Suppressor macrophage (primary cell): ENCODE measurements around the gene C20orf204.

ENCODE experiments used
- DNase-seq, 4 experiments: peaks; one replicate each; pipeline ENCODE4 v3.0.0-alpha.2; 2020 to 2022

Gene C20orf204

GRCh38 chr20:64056889-64057627, 21.1 kb downstream of the C20orf204 start:
- no peak for DNase-seq

- DNase-seq, result peak; percentile 61 to 84 (median 74)
Measured at GRCh38 chr20:64057628-64058498, 21.9 kb downstream of the C20orf204 start.

GRCh38 chr20:64058536-64058935, 22.6 kb downstream of the C20orf204 start:
- DNase-seq, result peak in 1 of 4 experiments; percentile 22

GRCh38 chr20:64062276-64062595, 26.3 kb downstream of the C20orf204 start:
- no peak for DNase-seq

DNA sequence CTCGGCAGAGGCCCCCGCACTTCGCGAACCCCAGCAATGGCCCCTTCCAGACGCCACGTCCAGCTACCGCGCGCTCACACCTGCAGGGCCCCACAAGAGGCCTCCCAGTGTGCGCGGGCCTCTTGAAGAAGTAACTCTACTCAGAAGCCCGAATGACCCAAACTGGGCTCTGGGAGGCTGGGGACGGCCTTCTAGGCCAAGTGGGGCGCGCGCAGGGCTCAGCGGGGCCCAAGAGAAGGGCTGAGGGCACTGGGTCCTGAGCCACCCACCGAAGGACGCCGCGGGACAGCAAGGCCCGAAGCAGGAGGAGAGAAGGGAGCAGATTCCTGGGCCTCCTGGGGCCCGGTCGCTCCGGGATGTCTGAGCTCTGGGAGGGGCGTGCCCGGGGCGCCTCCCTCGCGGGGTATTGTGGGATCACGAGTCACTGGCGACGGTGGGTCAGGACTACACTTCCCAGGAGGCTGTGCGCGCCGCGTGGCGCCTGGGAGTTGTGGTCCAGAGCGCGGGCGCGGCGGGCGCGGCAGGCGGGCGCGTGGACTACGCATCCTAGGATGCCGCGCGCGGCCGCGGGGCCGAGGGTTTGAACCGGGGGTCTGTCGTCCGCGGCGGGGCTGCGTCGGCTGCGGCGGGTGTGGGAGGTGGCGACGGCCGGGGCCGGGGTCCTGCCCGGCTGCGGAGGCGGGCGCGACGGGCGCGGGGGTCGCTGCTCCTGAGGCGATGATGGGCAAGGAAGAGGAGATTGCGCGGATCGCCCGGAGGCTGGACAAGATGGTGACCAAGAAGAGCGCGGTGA, 26.8 kb downstream of the C20orf204 start, which contains the start of gene TCEA2:
TSS of gene TCEA2 (plus strand) at position 603 of the 793 bp plus-strand sequence. CDS start at position 718, 115 bp downstream.
- DNase-seq, result peak; percentile 95 to 98 (median 97)

DNA sequence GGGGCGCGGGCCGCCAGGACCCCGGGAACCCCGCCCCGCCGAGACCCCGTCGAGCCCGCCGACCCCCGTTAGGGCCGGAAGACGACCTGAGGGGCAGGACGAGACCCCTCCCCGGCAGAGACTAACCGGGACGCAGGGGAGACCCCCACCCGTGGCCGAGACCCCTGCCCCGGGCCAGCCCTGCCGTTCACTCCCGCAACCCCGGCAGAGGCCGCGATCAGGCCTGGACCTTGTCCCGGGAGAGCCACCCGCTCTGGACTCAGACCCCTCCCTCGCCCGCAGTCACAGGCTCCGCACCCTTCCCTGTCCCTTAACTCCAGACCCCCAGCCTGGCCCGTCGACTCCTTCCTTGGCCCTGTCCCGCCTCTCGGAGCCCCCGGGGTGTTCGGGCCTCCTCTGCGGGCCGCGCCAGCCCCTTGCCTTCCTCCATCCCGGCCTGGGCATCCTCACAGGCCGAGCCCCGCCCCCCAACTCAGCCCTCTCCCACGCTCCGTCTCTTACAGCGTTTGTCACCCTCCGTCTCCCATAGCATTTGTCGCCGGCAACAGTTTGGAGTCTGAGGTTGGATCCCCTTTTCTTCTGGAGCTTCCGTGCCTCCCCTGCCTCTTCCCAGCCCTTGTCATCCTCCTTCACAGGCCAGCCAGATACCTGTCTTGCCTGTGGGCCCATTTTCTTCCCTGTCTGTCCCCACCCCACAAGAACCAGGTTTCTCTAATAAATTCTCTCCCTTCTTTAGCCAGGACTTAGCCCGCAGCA, 27.6 kb downstream of the C20orf204 start:
- peak; percentile 44 to 73 (median 68) for DNase-seq

DNA sequence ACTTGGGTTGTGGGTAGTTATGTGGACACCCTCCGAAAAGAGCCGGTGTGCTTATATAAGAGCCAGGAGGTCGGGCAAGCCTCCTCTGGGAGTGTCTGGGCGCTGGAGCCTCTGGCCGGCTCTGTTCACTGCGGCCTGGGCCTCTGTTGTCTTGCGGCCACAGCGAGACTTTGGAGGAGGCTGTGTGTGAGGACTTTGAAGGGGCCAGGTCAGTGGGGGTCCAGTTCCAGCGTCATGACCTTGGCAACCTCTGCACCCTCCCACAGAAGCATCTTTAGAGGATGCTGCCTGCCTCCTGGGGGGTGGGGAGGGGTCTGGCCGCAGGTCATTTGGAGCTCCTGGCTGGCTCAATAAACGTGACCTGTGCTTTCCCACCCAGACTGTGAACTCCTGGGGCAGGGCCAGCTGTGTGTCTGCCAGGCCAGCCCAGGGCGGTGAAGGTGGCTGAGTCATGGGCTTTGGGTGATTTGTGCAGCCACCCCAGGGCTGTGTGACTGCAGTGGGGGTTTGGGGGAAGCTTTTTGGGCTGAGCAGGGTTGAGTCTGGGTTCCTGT, 28.2 kb downstream of the C20orf204 start:
- no peak for DNase-seq

DNA sequence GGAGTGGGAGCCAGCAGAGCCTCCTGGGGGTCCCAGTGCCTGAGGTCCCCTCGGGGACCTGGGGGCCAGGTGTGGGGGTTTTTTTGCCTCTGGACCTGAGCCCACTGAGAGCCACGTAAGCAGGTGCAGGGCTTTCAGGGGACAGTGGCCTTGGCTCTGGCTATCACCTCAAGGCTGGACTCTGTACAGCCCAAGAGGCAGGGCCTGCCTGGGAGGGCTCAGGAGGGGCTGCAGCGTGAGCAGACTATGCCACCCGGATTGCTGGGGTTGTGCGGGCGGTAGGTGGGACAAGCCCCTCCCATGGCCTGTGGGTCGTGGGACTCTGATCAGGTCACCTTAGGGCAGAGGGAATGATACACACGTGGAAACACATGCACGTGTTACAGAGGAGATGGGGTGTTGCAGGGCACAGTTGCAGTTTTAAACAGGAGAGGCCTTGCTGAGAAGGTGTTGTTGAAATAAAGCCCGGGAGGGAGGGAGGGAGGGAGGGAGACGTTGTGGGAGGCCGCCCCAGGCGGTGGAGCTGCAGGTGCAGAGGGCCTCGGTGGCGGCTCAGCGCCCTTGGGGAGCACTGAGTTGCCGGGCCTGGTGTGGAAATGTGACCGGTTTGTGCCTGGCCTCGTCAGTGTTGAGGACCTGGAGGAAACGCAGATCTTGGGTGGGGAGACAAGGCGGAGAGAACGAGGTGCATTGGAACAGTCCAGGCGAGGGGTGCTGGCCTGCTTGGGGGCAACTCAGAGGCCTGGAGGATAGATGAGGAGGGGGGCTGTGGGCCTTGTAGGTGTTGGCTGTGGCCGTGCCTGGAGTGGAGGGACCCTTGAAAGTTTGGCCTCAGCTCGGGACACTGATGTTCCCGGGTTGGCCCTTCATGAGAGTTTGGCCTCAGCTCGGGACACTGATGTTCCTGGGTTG, 29.3 kb downstream of the C20orf204 start:
- DNase-seq, result no peak

- DNase-seq, result peak in 3 of 4 experiments; percentile 23 to 53 (median 45)
Measured at GRCh38 chr20:64065974-64066343, 30.0 kb downstream of the C20orf204 start.

DNA sequence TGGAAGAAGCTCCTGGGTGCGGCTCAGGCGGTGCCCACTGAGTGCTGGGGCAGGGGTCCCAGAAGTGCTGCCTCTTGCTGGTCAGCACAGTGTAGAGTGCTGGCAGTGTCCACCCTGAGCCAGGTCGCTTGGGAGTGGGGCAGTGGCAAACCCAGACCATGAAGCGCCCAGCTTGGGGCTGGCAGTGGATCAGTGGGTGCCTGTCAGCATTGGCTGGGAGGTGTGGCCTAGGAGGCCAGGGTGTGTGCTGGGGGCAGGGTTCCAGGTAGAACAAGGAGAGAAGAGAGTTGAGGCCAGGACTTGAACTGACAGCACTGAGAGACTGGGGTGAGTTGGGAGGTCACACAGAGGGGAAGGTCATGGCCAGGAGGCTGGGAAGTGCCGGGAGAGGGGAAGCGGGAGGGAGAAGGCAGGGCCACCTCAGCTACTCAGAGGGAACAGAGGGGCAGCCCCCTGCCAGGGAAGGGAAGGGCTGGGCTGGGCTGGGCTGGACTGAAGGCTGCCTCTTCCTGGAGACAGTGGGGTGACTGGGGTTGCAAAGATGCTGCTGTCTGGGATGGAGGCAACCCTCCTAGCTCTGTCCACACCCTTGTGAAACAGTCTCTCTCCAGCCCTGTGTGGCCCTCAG, 31.1 kb downstream of the C20orf204 start:
- no peak for DNase-seq

DNA sequence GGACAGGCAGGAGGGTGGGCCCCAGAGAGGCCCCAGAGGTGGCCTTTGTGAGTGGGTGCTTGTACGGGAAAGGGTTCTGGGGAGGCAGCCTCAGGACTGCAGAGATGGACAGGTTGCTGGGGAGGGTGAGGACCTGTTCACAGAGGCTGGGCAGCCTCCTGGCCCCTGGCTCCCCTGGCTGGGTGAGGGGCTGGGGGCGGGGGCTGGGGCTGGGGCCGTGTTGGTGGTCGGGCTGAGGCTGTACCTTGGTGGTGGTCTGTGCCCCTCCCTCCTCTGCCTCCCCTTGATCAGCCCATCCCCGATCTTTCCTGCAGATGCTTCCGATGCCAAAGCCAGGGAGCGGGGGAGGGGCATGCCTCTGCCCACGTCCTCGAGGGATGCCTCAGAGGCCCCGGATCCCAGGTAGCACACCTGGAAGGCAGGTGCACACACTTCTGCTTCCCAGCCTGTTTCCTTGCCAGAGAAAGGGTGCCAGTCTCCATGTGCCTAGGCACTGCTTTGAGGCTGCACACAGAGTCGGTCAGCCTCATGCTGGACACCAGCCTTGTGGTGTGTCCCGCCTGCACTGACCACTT, 31.8 kb downstream of the C20orf204 start:
- DNase-seq, result no peak

GRCh38 chr20:64068386-64069208, 32.6 kb downstream of the C20orf204 start:
- DNase-seq, result no peak

GRCh38 chr20:64069209-64069613, 33.2 kb downstream of the C20orf204 start:
- DNase-seq, result no peak

DNA sequence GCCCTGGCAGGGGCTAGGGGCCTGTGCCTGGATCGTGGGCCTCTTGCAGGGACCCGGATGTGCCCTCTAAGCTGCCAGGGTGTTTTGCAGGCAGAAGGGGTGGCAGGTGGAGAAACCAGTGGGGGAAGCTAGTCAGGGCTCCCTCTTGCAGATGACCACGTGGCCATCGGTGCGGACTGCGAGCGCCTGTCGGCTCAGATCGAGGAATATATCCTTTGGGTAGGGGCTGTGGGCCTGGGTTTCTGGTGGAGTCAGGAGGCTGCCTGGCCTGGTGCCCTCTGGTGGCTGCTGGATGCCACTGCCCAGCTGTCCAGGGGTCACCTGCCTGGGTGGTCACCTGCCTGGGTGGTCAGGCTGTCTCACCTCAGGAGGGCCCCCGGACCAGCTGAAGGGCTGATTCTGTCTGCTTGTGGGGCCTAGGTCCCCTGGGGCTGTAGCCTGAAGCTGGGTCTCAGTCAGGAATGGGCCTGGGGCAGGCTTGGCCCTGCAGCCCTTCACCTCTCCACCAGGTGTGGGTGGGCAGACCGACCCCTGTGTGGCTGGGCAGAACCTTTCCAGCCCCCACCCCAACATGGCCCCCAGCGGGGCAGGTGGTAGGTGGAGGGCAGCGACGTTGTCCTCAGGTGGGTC, 33.7 kb downstream of the C20orf204 start:
- DNase-seq, result peak; percentile 25 to 63 (median 49)

- no peak for DNase-seq
Measured at GRCh38 chr20:64070244-64070993, 34.4 kb downstream of the C20orf204 start.

DNA sequence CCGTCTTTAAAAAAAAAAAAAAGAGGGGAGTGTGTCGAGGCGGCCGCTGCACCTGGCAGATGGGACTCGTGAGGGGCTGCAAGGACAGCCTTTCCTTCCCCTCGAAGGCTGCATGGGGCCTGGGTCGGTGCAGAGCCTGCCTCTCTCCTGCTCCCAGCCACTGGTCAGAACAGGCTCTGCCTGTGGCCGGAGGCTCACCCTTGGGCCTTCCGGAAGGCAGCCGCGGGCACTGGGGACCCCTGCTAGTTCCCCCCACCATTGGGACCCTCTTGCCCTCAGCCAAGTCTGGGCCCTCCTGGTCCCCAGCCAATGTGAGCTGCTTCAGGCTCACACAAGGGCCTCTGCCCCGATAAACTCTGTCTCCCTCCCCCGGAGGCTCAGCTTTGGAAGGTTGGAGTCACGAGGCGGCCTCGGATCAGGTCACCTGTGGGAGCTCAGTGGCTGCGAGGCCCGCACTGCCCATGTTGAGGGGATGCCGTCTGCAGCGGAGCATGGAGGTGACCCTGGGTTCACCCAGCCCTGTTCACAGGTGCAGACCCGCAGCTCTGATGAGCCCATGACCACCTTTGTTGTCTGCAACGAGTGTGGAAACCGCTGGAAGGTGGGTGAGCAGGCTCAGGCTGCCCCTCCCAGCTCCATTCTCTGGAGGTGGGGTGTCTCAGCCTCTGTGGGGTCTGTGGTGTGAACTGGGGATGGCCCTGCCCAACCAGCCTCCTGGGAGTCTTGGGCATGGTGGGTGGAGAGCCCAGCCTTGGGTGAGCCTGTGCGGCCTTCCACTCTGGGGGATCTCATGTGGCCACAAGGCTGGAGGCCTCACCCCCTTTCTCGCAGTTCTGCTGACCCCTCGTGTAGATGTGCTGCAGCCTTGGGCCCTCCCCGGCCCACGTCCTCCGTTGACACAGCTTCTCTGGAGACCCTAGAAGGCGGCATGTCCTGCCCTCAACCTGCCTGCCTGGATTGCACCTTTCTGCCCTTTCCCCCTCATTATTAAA, 35.7 kb downstream of the C20orf204 start:
- DNase-seq, result no peak
